GM12878 (cell line): ENCODE results near the gene SERPINA6. TPM values are rescaled to one million over a fixed set of nuclear protein-coding genes. Genes with fewer than 3 reads are reported as not detected.

ENCODE experiments used
- ATAC-seq: fragments of 200-7000 bp; cut with Tn5 transposase; 3 replicates; pipeline ENCODE4 v1.9.1; 2020; ENCODE audit warnings: mild to moderate bottlenecking, moderate library complexity
- BruUV-seq: library from RNA; stranded (reverse); fragments of 400-500 nt; replicated peaks from 2 replicates; lab custom pipeline; 2021; lab: Mats Ljungman, UMichigan
- CTCF ChIA-PET: fragments of 300-600 bp; sonication (Branson Sonifier 250); formaldehyde crosslinking; extraction: SDS; loops from one replicate; lab custom pipeline; 2021; ENCODE audit warnings: inconsistent platforms; lab: Yijun Ruan, JAX
- POLR2A ChIA-PET: fragments of 350-600 bp; formaldehyde crosslinking; extraction: SDS; loops from one replicate; lab custom pipeline; 2021; ENCODE audit warnings: inconsistent platforms; lab: Charles Lee
- RAD21 ChIA-PET: fragments of 300-600 bp; sonication (Branson Sonifier 250); formaldehyde crosslinking; loops from one replicate; lab custom pipeline; 2023; ENCODE audit warnings: antibody characterized with exemption; ENCODE audit not compliant: unreplicated experiment; lab: Charles Lee
- SMC1A ChIA-PET: fragments of 300-600 bp; sonication (Branson Sonifier 250); formaldehyde crosslinking; loops from one replicate; lab custom pipeline; 2023; ENCODE audit not compliant: unreplicated experiment, uncharacterized antibody; lab: Charles Lee
- DNase-seq: peaks from one replicate; pipeline ENCODE4 v3.0.0-alpha.2; 2011; ENCODE audit warnings: low read depth, low spot score
- FAIRE-seq: peaks from 3 replicates; lab custom pipeline; 2011; peaks lifted over from hg19 to GRCh38; lab: Jason Lieb, UNC
- H2AFZ ChIP-seq: 2 replicates; pipeline ENCODE4 v1.6.0; 2011; ENCODE audit warnings: low read depth, low read length, control low read depth; ENCODE audit not compliant: control insufficient read depth
- H3K27ac ChIP-seq: 2 replicates; pipeline ENCODE4 v1.5.1; 2011; ENCODE audit warnings: control low read depth; ENCODE audit not compliant: control insufficient read depth, insufficient read depth
- H3K27me3 ChIP-seq, 2 experiments: replicated peaks in 1 of 2; 2 replicates each; pipeline versions ENCODE4 v1.6.0 to v1.6.1; 2011; ENCODE audit warnings: low read length in 1 of 2; ENCODE audit not compliant: control insufficient read depth in 2 of 2, insufficient read depth in 2 of 2
- H3K36me3 ChIP-seq, 2 experiments: 2 replicates each; pipeline ENCODE4 v1.5.1; 2011; ENCODE audit warnings: low read length in 1 of 2; ENCODE audit not compliant: control insufficient read depth in 2 of 2, insufficient read depth in 2 of 2
- H3K4me1 ChIP-seq: 2 replicates; pipeline ENCODE4 v1.6.1; 2011; ENCODE audit warnings: mild to moderate bottlenecking, low read length, moderate library complexity, mixed read lengths; ENCODE audit not compliant: control insufficient read depth, insufficient read depth
- H3K4me2 ChIP-seq: 2 replicates; pipeline ENCODE4 v1.6.0; 2011; ENCODE audit warnings: control low read depth; ENCODE audit not compliant: control insufficient read depth, insufficient read depth
- H3K4me3 ChIP-seq: fragments of 200-600 bp; sonication (generic); 2 replicates; pipeline ENCODE4 v1.5.1; 2016
- H3K79me2 ChIP-seq: 2 replicates; pipeline ENCODE4 v1.6.0; 2011; ENCODE audit warnings: low read length; ENCODE audit not compliant: control insufficient read depth, insufficient read depth
- H3K9ac ChIP-seq: 2 replicates; pipeline ENCODE4 v1.8.0; 2011; ENCODE audit warnings: low read length, control low read depth, mixed read lengths; ENCODE audit not compliant: control insufficient read depth, insufficient read depth
- H3K9me3 ChIP-seq: replicated peaks from 3 replicates; pipeline ENCODE4 v1.5.1; 2011; ENCODE audit warnings: mild to moderate bottlenecking, low read length; ENCODE audit not compliant: control insufficient read depth, insufficient read depth
- H4K20me1 ChIP-seq: 2 replicates; pipeline ENCODE4 v1.6.0; 2011; ENCODE audit not compliant: control insufficient read depth, insufficient read depth
- FOS ChIP-seq: IDR thresholded peaks from 3 replicates; pipeline ENCODE4 v1.6.1; 2011; ENCODE audit warnings: borderline replicate concordance; ENCODE audit not compliant: insufficient read length; ENCODE audit errors: extremely low read depth
- JUND ChIP-seq: IDR thresholded peaks from 2 replicates; pipeline ENCODE4 v1.6.1; 2012; ENCODE audit warnings: low read depth, mild to moderate bottlenecking, low read length, improper control_type of control experiment, moderate library complexity
- NR2C1 ChIP-seq: fragments of 450-650 bp; IDR thresholded peaks from 2 replicates; pipeline ENCODE4 v1.6.1; 2017; ENCODE audit warnings: antibody characterized with exemption, mild to moderate bottlenecking, moderate library complexity
- NR2F1 ChIP-seq: fragments of 450-650 bp; conservative IDR thresholded peaks from 2 replicates; pipeline ENCODE4 v1.6.1; 2017; ENCODE audit warnings: mild to moderate bottlenecking
- REST ChIP-seq: IDR thresholded peaks from 2 replicates; pipeline ENCODE4 v1.6.1; 2012; ENCODE audit warnings: mild to moderate bottlenecking, low read depth, low read length
- SKIL ChIP-seq: fragments of 450-650 bp; IDR thresholded peaks from 2 replicates; pipeline ENCODE4 v1.6.1; 2017; ENCODE audit warnings: mild to moderate bottlenecking, low read depth, inconsistent platforms; ENCODE audit not compliant: poor library complexity, severe bottlenecking
- SP1 ChIP-seq: IDR thresholded peaks from one replicate; pipeline ENCODE4 v1.6.1; 2011; ENCODE audit warnings: low read depth, low read length
- TCF3 ChIP-seq: IDR thresholded peaks from 2 replicates; pipeline ENCODE4 v1.6.1; 2012; ENCODE audit warnings: low read depth, mild to moderate bottlenecking, low read length, borderline replicate concordance; ENCODE audit not compliant: insufficient read depth
- ZNF622 ChIP-seq: fragments of 450-650 bp; IDR thresholded peaks from 2 replicates; pipeline ENCODE4 v1.6.1; 2017; ENCODE audit warnings: mild to moderate bottlenecking, inconsistent platforms
- WGBS: methylation state at CpG from one replicate; pipeline ENCODE4 v1.1.6; 2016; ENCODE audit warnings: low lambda C conversion rate; ENCODE audit not compliant: insufficient replicate concordance, insufficient coverage; ENCODE audit errors: missing lambda C conversion rate; 5-methylcytosine and 5-hydroxymethylcytosine counted together
- in situ Hi-C: fragments of 300-500 bp; cut with MboI; formaldehyde crosslinking; loops from 9 replicates; pipeline ENCODE4 v1.14.3; 2018; ENCODE audit warnings: mixed read lengths
- intact Hi-C: fragments of 100-400 bp; cut with micrococcal nuclease; formaldehyde crosslinking; loops from one replicate; pipeline ENCODE4 v1.14.2; 2022; ENCODE audit not compliant: unreplicated experiment
- polyA plus RNA-seq, 11 experiments: library from polyadenylated mRNA; depleted of rRNA in 4 of 11; unstranded in 6 of 11; stranded (reverse) in 5 of 11; fragments of >200 nt; fragmentation: Nextera tagmentation in 4 of 11; fragmentation: Illumina TruSeq in 1 of 11; extraction: Ambion mirVana in 4 of 11; extraction: Trizol in 1 of 11; gene quantifications; 1 replicate in 1 of 11; 2 replicates in 10 of 11; pipeline versions ENCODE4 v1.2.1 to v1.2.3, GENCODE V29; 2011 to 2016; ENCODE audit warnings: inconsistent platforms in 2 of 11, missing spikeins in 2 of 11, low read depth in 1 of 11
- total RNA-seq, 4 experiments: library from RNA; depleted of rRNA in 3 of 4; stranded (reverse); fragments of >200 nt in 3 of 4; fragmentation: Illumina TruSeq in 1 of 4; extraction: Trizol in 1 of 4; gene quantifications; 2 replicates each; pipeline versions ENCODE4 v1.2.1 to v1.2.3, GENCODE V29; 2013 to 2021
- TF ChIP-seq, protein P1 (sequence below): fragments of 450-650 bp; IDR thresholded peaks from 2 replicates; pipeline ENCODE4 v1.6.1; 2016; ENCODE audit warnings: mild to moderate bottlenecking
- TF ChIP-seq, protein P2 (sequence below): IDR thresholded peaks from 2 replicates; pipeline ENCODE4 v1.6.1; 2012; ENCODE audit warnings: low read depth, low read length, improper control_type of control experiment
- TF ChIP-seq, protein P3 (sequence below): fragments of 450-650 bp; IDR thresholded peaks from 2 replicates; pipeline ENCODE4 v1.6.1; 2016; ENCODE audit warnings: mild to moderate bottlenecking, moderate library complexity, borderline replicate concordance

SERPINA6 gene
- total and polyA plus RNA-seq, 10 of the 15 experiments (the other 5 are each of a cell fraction or from before 2014, with no cell fraction given): 0.11 to 0.27 (median 0.23) TPM; not detected in 7

DNA sequence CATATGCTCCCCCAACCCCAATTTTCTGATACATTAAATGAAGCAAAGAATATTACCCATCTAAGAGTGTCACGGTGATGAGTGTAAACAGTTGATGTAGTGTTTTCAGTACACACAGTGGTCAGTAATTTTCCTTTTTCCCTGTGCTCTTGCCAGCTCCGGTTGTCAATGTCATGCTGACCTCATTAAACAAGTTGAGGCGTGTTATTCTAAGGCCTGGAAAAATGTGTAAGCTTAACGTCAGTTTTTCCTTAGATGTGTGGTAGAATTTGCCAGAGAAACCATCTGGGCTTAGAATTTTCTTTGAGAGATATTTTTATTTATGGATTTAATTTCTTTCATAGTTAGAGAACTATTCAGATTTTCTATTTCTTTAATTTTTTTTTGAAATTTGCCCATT lies 11.7 kb upstream of the SERPINA6 start:
- in situ Hi-C loops (no loop called here), intact Hi-C loops (no loop called here)
- no peak overlapping the region for H3K4me3 ChIP-seq
- H3K79me2 ChIP-seq: no peaks in the 10 kb centered on the region
- no peaks in the 10 kb centered on the region; the same call in 2 of the 3 replicates for H3K9me3 ChIP-seq
- ChIA-PET RAD21 (no interaction called here), CTCF (no interaction called here), SMC1A (interaction anchor here (1.2 kb wide), 1 partner anchor 9 kb away, joined by 4 read pairs; no protein-coding TSS in a partner anchor), POLR2A (no interaction called here)
- H3K4me1 ChIP-seq: no peaks in the 10 kb centered on the region
- ATAC-seq: no peak
- no peaks in the 10 kb centered on the region for H4K20me1 ChIP-seq
- DNase-seq: no peak
- no peak overlapping the region for H3K9ac ChIP-seq
- no peak overlapping the region for H3K27ac ChIP-seq
- no peak overlapping the region for H3K4me2 ChIP-seq
- no TSS peak for BruUV-seq
- FAIRE-seq: no peak
- no peaks in the 10 kb centered on the region for H3K36me3 ChIP-seq
- no peaks in the 10 kb centered on the region for H3K27me3 ChIP-seq
- 52% methylated on average over 4 of the region's 4 CpGs for WGBS
- no peak overlapping the region for H2AFZ ChIP-seq
- TF ChIP-seq SP1 (no peak), JUND (no peak), SKIL (no peak), NR2C1 (no peak), ZNF622 (no peak), REST (no peak), TCF3 (no peak), NR2F1 (no peak), FOS (no peak)
- TF ChIP-seq, protein P1, sequence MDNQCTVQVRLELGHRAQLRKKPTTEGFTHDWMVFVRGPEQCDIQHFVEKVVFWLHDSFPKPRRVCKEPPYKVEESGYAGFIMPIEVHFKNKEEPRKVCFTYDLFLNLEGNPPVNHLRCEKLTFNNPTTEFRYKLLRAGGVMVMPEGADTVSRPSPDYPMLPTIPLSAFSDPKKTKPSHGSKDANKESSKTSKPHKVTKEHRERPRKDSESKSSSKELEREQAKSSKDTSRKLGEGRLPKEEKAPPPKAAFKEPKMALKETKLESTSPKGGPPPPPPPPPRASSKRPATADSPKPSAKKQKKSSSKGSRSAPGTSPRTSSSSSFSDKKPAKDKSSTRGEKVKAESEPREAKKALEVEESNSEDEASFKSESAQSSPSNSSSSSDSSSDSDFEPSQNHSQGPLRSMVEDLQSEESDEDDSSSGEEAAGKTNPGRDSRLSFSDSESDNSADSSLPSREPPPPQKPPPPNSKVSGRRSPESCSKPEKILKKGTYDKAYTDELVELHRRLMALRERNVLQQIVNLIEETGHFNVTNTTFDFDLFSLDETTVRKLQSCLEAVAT: no peak
- TF ChIP-seq, protein P2, sequence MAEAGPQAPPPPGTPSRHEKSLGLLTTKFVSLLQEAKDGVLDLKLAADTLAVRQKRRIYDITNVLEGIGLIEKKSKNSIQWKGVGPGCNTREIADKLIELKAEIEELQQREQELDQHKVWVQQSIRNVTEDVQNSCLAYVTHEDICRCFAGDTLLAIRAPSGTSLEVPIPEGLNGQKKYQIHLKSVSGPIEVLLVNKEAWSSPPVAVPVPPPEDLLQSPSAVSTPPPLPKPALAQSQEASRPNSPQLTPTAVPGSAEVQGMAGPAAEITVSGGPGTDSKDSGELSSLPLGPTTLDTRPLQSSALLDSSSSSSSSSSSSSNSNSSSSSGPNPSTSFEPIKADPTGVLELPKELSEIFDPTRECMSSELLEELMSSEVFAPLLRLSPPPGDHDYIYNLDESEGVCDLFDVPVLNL: no peak
- TF ChIP-seq, protein P3, sequence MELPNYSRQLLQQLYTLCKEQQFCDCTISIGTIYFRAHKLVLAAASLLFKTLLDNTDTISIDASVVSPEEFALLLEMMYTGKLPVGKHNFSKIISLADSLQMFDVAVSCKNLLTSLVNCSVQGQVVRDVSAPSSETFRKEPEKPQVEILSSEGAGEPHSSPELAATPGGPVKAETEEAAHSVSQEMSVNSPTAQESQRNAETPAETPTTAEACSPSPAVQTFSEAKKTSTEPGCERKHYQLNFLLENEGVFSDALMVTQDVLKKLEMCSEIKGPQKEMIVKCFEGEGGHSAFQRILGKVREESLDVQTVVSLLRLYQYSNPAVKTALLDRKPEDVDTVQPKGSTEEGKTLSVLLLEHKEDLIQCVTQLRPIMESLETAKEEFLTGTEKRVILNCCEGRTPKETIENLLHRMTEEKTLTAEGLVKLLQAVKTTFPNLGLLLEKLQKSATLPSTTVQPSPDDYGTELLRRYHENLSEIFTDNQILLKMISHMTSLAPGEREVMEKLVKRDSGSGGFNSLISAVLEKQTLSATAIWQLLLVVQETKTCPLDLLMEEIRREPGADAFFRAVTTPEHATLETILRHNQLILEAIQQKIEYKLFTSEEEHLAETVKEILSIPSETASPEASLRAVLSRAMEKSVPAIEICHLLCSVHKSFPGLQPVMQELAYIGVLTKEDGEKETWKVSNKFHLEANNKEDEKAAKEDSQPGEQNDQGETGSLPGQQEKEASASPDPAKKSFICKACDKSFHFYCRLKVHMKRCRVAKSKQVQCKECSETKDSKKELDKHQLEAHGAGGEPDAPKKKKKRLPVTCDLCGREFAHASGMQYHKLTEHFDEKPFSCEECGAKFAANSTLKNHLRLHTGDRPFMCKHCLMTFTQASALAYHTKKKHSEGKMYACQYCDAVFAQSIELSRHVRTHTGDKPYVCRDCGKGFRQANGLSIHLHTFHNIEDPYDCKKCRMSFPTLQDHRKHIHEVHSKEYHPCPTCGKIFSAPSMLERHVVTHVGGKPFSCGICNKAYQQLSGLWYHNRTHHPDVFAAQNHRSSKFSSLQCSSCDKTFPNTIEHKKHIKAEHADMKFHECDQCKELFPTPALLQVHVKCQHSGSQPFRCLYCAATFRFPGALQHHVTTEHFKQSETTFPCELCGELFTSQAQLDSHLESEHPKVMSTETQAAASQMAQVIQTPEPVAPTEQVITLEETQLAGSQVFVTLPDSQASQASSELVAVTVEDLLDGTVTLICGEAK: no peak
